Activated CD8-positive, alpha-beta memory T cell treated with anti-CD3 and anti-CD28 coated beads, Interleukin-2, amount 10 ng/mL, durations not matched to agents 7 days and 5 days (primary cell): ENCODE data around the gene TMEM255B. TPM values are rescaled to one million over a fixed set of nuclear protein-coding genes. Genes with fewer than 3 reads are reported as not detected.

Source experiments
- ATAC-seq: fragments of 150-1000 bp; cut with Tn5 transposase; one replicate; pipeline ENCODE4 v1.10.0; 2021; ENCODE audit warnings: moderate library complexity
- CTCF ChIA-PET: fragments of 350-600 bp; sonication (Branson Sonifier 250); formaldehyde crosslinking; loops from one replicate; lab custom pipeline; 2021; ENCODE audit warnings: antibody characterized with exemption; lab: Charles Lee
- DNase-seq: peaks from one replicate; pipeline ENCODE4 v3.0.0-alpha.2; 2020
- H3K27ac Mint-ChIP-seq: one replicate; pipeline ENCODE4 v1.8.0; 2021; ENCODE audit warnings: mild to moderate bottlenecking, mixed read lengths
- H3K27me3 Mint-ChIP-seq: one replicate; pipeline ENCODE4 v1.8.0; 2021; ENCODE audit warnings: mixed read lengths
- H3K36me3 Mint-ChIP-seq: one replicate; pipeline ENCODE4 v1.8.0; 2021; ENCODE audit warnings: mild to moderate bottlenecking, mixed read lengths
- H3K4me1 Mint-ChIP-seq: one replicate; pipeline ENCODE4 v1.8.0; 2021; ENCODE audit warnings: mixed read lengths
- H3K4me3 Mint-ChIP-seq: one replicate; pipeline ENCODE4 v1.8.0; 2021; ENCODE audit warnings: mild to moderate bottlenecking, moderate library complexity, mixed read lengths
- H3K9me3 Mint-ChIP-seq: one replicate; pipeline ENCODE4 v1.8.0; 2022; ENCODE audit warnings: low read depth, mixed read lengths
- total RNA-seq, 2 experiments: library from RNA; stranded (reverse); gene quantifications; one replicate each; pipeline ENCODE4 v1.2.3, GENCODE V29; 2021

The TMEM255B gene
- total RNA-seq, 2 experiments from 2014 or later: 0.87 to 1.3 TPM

- Mint-ChIP-seq H3K27me3 (peaks cover 51% of the 10 kb centered on the region), H3K36me3 (no peaks in the 10 kb centered on the region), H3K4me1 (peaks cover 12% of the 10 kb centered on the region), H3K27ac (no peak overlapping the region), H3K9me3 (peaks cover 3% of the 10 kb centered on the region), H3K4me3 (no peak overlapping the region)
- CTCF ChIA-PET: interaction anchor here (0.6 kb wide), 1 partner anchor 383 kb away, joined by 3 read pairs; no protein-coding TSS in a partner anchor
- ATAC-seq (no peak), DNase-seq (no peak)
These were observed 3.5 kb downstream of the TMEM255B start for GRCh38 chr13:113762538-113762937.

- no peak overlapping the region for H3K4me3 Mint-ChIP-seq
- H3K36me3 Mint-ChIP-seq: no peaks in the 10 kb centered on the region
- peaks cover 10% of the 10 kb centered on the region for H3K4me1 Mint-ChIP-seq
- no peaks in the 10 kb centered on the region for H3K9me3 Mint-ChIP-seq
- DNase-seq: no peak
- peaks cover 48% of the 10 kb centered on the region for H3K27me3 Mint-ChIP-seq
- ATAC-seq: no peak
- no peak overlapping the region for H3K27ac Mint-ChIP-seq
- CTCF ChIA-PET: interaction anchor here (0.6 kb wide), 1 partner anchor 384 kb away, joined by 3 read pairs; no protein-coding TSS in a partner anchor
These were observed 4.2 kb downstream of the TMEM255B start for GRCh38 chr13:113763254-113763653.

- H3K4me1 Mint-ChIP-seq: peaks cover 7% of the 10 kb centered on the region
- no peak for DNase-seq
- H3K9me3 Mint-ChIP-seq: no peaks in the 10 kb centered on the region
- H3K27ac Mint-ChIP-seq: no peak overlapping the region
- CTCF ChIA-PET: no interaction called here
- H3K36me3 Mint-ChIP-seq: no peaks in the 10 kb centered on the region
- H3K4me3 Mint-ChIP-seq: no peak overlapping the region
- H3K27me3 Mint-ChIP-seq: peaks cover 44% of the 10 kb centered on the region
- no peak for ATAC-seq
These were observed 5.2 kb downstream of the TMEM255B start for GRCh38 chr13:113763961-113764792.

- Mint-ChIP-seq H3K4me1 (no peaks in the 10 kb centered on the region), H3K36me3 (no peaks in the 10 kb centered on the region), H3K27ac (no peak overlapping the region), H3K4me3 (no peak overlapping the region), H3K9me3 (no peaks in the 10 kb centered on the region), H3K27me3 (peaks cover 36% of the 10 kb centered on the region)
- DNase-seq: no peak
- ATAC-seq: no peak
- CTCF ChIA-PET: no interaction called here
These were observed 6.0 kb downstream of the TMEM255B start for GRCh38 chr13:113764793-113765563.

- CTCF ChIA-PET: no interaction called here
- H3K4me1 Mint-ChIP-seq: no peaks in the 10 kb centered on the region
- no peaks in the 10 kb centered on the region for H3K36me3 Mint-ChIP-seq
- no peak for ATAC-seq
- no peak overlapping the region for H3K4me3 Mint-ChIP-seq
- DNase-seq: no peak
- H3K27ac Mint-ChIP-seq: no peak overlapping the region
- H3K27me3 Mint-ChIP-seq: peaks cover 32% of the 10 kb centered on the region
- no peaks in the 10 kb centered on the region for H3K9me3 Mint-ChIP-seq
These were observed 6.5 kb downstream of the TMEM255B start for GRCh38 chr13:113765564-113765910.

GRCh38 chr13:113766035-113766800 lies 7.2 kb downstream of the TMEM255B start:
- ATAC-seq (no peak), DNase-seq (no peak)
- CTCF ChIA-PET: no interaction called here
- Mint-ChIP-seq H3K4me1 (no peaks in the 10 kb centered on the region), H3K27ac (no peak overlapping the region), H3K9me3 (no peaks in the 10 kb centered on the region), H3K27me3 (peaks cover 25% of the 10 kb centered on the region), H3K4me3 (no peak overlapping the region), H3K36me3 (no peaks in the 10 kb centered on the region)

GRCh38 chr13:113767366-113767765 lies 8.3 kb downstream of the TMEM255B start:
- Mint-ChIP-seq H3K4me1 (peaks cover 7% of the 10 kb centered on the region), H3K36me3 (peaks cover 2% of the 10 kb centered on the region), H3K27me3 (peaks cover 13% of the 10 kb centered on the region), H3K27ac (no peak overlapping the region), H3K9me3 (peaks cover under 1% of the 10 kb centered on the region), H3K4me3 (no peak overlapping the region)
- DNase-seq: no peak
- CTCF ChIA-PET: no interaction called here
- no peak for ATAC-seq

- peaks cover 10% of the 10 kb centered on the region for H3K27me3 Mint-ChIP-seq
- H3K4me3 Mint-ChIP-seq: no peak overlapping the region
- H3K27ac Mint-ChIP-seq: no peak overlapping the region
- peaks cover 2% of the 10 kb centered on the region for H3K9me3 Mint-ChIP-seq
- CTCF ChIA-PET: no interaction called here
- peaks cover 11% of the 10 kb centered on the region for H3K4me1 Mint-ChIP-seq
- H3K36me3 Mint-ChIP-seq: peaks cover 2% of the 10 kb centered on the region
- DNase-seq (no peak), ATAC-seq (no peak)
These were observed 9.2 kb downstream of the TMEM255B start for GRCh38 chr13:113768018-113768905.

- Mint-ChIP-seq H3K4me1 (peaks cover 11% of the 10 kb centered on the region), H3K9me3 (peaks cover 2% of the 10 kb centered on the region), H3K27ac (no peak overlapping the region), H3K27me3 (peaks cover 6% of the 10 kb centered on the region), H3K36me3 (peaks cover 2% of the 10 kb centered on the region), H3K4me3 (no peak overlapping the region)
- CTCF ChIA-PET: no interaction called here
- DNase-seq (no peak), ATAC-seq (no peak)
These were observed 10.1 kb downstream of the TMEM255B start for GRCh38 chr13:113769106-113769505.

GRCh38 chr13:113769881-113770280 lies 10.9 kb downstream of the TMEM255B start:
- Mint-ChIP-seq H3K27ac (no peak overlapping the region), H3K4me1 (peaks cover 11% of the 10 kb centered on the region), H3K36me3 (peaks cover 2% of the 10 kb centered on the region), H3K9me3 (peaks cover 2% of the 10 kb centered on the region), H3K4me3 (no peak overlapping the region), H3K27me3 (peaks cover 6% of the 10 kb centered on the region)
- CTCF ChIA-PET: no interaction called here
- no peak for DNase-seq
- no peak for ATAC-seq

GRCh38 chr13:113770441-113770840 lies 11.4 kb downstream of the TMEM255B start:
- DNase-seq (no peak), ATAC-seq (no peak)
- peaks cover 2% of the 10 kb centered on the region for H3K36me3 Mint-ChIP-seq
- CTCF ChIA-PET: no interaction called here
- H3K9me3 Mint-ChIP-seq: peaks cover 2% of the 10 kb centered on the region
- peaks cover 11% of the 10 kb centered on the region for H3K4me1 Mint-ChIP-seq
- no peak overlapping the region for H3K27ac Mint-ChIP-seq
- no peak overlapping the region for H3K4me3 Mint-ChIP-seq
- peaks cover 6% of the 10 kb centered on the region for H3K27me3 Mint-ChIP-seq

GRCh38 chr13:113770937-113771336 lies 11.9 kb downstream of the TMEM255B start:
- Mint-ChIP-seq H3K4me3 (no peak overlapping the region), H3K4me1 (peaks cover 11% of the 10 kb centered on the region), H3K36me3 (peaks cover 2% of the 10 kb centered on the region), H3K9me3 (peaks cover 2% of the 10 kb centered on the region), H3K27me3 (peaks cover 6% of the 10 kb centered on the region), H3K27ac (no peak overlapping the region)
- CTCF ChIA-PET: no interaction called here
- DNase-seq (no peak), ATAC-seq (no peak)
